Right cardiac atrium (tissue), 5 donors: ENCODE measurements around the gene IKZF4. TPM values are rescaled to one million over a fixed set of nuclear protein-coding genes. Genes with fewer than 3 reads are reported as not detected.
"Not testable (repeated sequence)": the region's sequence is repeated elsewhere in the genome, so short reads cannot be mapped to it uniquely, and the experiment has no call there.

Experiments
- ATAC-seq, 2 donors: fragments of 200-7000 bp; cut with Tn5 transposase; one replicate each; pipeline versions ENCODE4 v1.8.0 to v1.9.1; 2020; ENCODE audit warnings: moderate library complexity in 2 of 2, mild to moderate bottlenecking in 1 of 2
- DNase-seq, 3 donors: peaks; one replicate each; pipeline ENCODE4 v3.0.0-alpha.2; 2020
- H3K27ac ChIP-seq: one replicate; pipeline ENCODE4 v1.5.1; 2013; ENCODE audit warnings: mild to moderate bottlenecking, low read length, control low read depth, moderate library complexity
- H3K27me3 ChIP-seq: one replicate; pipeline ENCODE4 v1.6.1; 2013; ENCODE audit not compliant: control insufficient read depth, insufficient read depth
- H3K4me1 ChIP-seq: one replicate; pipeline ENCODE4 v1.6.1; 2013; ENCODE audit warnings: low read length; ENCODE audit not compliant: control insufficient read depth, insufficient read depth
- H3K4me3 ChIP-seq: one replicate; pipeline ENCODE4 v1.5.1; 2013; ENCODE audit warnings: low read length, control low read depth
- H3K9me3 ChIP-seq: one replicate; pipeline ENCODE4 v1.6.1; 2013; ENCODE audit warnings: low read length; ENCODE audit not compliant: control insufficient read depth
- WGBS: extraction: QIAGEN DNeasy Blood & Tissue Kit; methylation state at CpG from one replicate; pipeline ENCODE4 v1.1.7; 2013; 5-methylcytosine and 5-hydroxymethylcytosine counted together
- intact Hi-C, 4 donors: fragments of 100-400 bp; cut with DNase I; formaldehyde crosslinking; loops; one replicate each; pipeline versions ENCODE4 v1.11.0 to v1.14.0; 2022 to 2023
- polyA plus RNA-seq: library from polyadenylated mRNA; stranded (reverse); fragments of 200-250 nt; gene quantifications from one replicate; pipeline ENCODE4 v1.2.3, GENCODE V29; 2013
- total RNA-seq, 4 donors: library from RNA; stranded (reverse); fragmentation: NEBNext Ultra II Directional; extraction: Animal tissue kit (Norgen Biotek cat#: 25700); gene quantifications; one replicate each; pipeline ENCODE4 v1.2.1, GENCODE V29; 2021
- donor health status: healthy with polysubstance abuse.
- donor health status: DM: no; HTN: yes; CAD: no.
- donor health status: DM: no; HTN: no; CAD: no.
- donor health status: DM: no; HTN: yes; CAD: no; lungs with severe emphysema.
- donor health status: DM: yes; HTN: yes; CAD: no.

IKZF4 gene
- total and polyA plus RNA-seq, 5 donors, result 2.7 to 8.7 (median 5.9) TPM

- intact Hi-C loops, result loop anchor here (5.0 to 10.0 kb wide), 3 partner anchors 34 to 46 kb away; partner anchors contain the start of gene SUOX (in 3 of the 4)
- Histone ChIP-seq H3K27me3 (no peaks in the 10 kb centered on the region), H3K9me3 (no peaks in the 10 kb centered on the region), H3K4me1 (peaks cover 2% of the 10 kb centered on the region), H3K4me3 (peak overlapping the region; percentile 58), H3K27ac (peak overlapping the region; percentile 82)
- DNase-seq (no peak), ATAC-seq (no peak)
- WGBS, result 67% methylated on average over 14 of the region's 14 CpGs
Measured at GRCh38 chr12:56040963-56041551, 20.2 kb downstream of the IKZF4 start.

GRCh38 chr12:56041552-56042429, 20.9 kb downstream of the IKZF4 start, which contains the start of gene RPS26:
RPS26 (plus strand) TSS chr12:56041918; CDS start chr12:56042167, 249 bp downstream.
- under 1% methylated on average over 50 of the region's 50 CpGs for WGBS
- Histone ChIP-seq H3K4me3 (peak within 1 kb of the TSS; percentile 58), H3K27me3 (no peaks in the 10 kb centered on the region), H3K9me3 (no peaks in the 10 kb centered on the region), H3K4me1 (peaks cover 2% of the 10 kb centered on the region), H3K27ac (peak within 1 kb of the TSS; percentile 82)
- intact Hi-C loops, result loop anchor here (5.0 to 10.0 kb wide), 3 partner anchors 34 to 47 kb away; partner anchors contain the start of gene SUOX (in 3 of the 4)
- DNase-seq (peak; percentile 97 to 98 (median 98)), ATAC-seq (peak; percentile 96 to 97)

GRCh38 chr12:56042430-56042813, 21.6 kb downstream of the IKZF4 start:
- H3K4me1 ChIP-seq, H3K27me3 ChIP-seq, ATAC-seq, H3K9me3 ChIP-seq, DNase-seq: not testable (repeated sequence)
- Histone ChIP-seq H3K27ac (peak overlapping the region; percentile 56), H3K4me3 (peak overlapping the region; percentile 58)
- WGBS, result 3% methylated on average over 20 of the region's 20 CpGs
- intact Hi-C loops, result loop anchor here (5.0 to 10.0 kb wide), 3 partner anchors 35 to 48 kb away; partner anchors contain the start of gene SUOX (in 3 of the 4)

- peaks cover 2% of the 10 kb centered on the region for H3K4me1 ChIP-seq
- no peaks in the 10 kb centered on the region for H3K27me3 ChIP-seq
- WGBS, result 40% methylated on average over 9 of the region's 9 CpGs
- intact Hi-C loops, result loop anchor here (5.0 to 10.0 kb wide), 3 partner anchors 36 to 48 kb away; partner anchors contain the start of gene SUOX (in 3 of the 4)
- DNase-seq (no peak), ATAC-seq (no peak)
- H3K9me3 ChIP-seq, result no peaks in the 10 kb centered on the region
- peak overlapping the region; percentile 58 for H3K4me3 ChIP-seq
- no peak overlapping the region for H3K27ac ChIP-seq
Measured at GRCh38 chr12:56042843-56043242, 22.0 kb downstream of the IKZF4 start.

- WGBS, result 82% methylated on average over 9 of the region's 9 CpGs
- intact Hi-C loops, result loop anchor here in 1 of 4 donors (10.0 kb wide), 1 partner anchor 51 kb away; the partner anchor contains the start of gene SUOX
- no peak for ATAC-seq
Measured at GRCh38 chr12:56046027-56046780, 25.4 kb downstream of the IKZF4 start.

GRCh38 chr12:56053407-56053893, 32.6 kb downstream of the IKZF4 start:
- 78% methylated on average over 6 of the region's 6 CpGs for WGBS
- H3K27ac ChIP-seq, result no peak overlapping the region
- ATAC-seq (no peak), DNase-seq (no peak)
- H3K4me3 ChIP-seq, result no peak overlapping the region
- intact Hi-C loops, result no loop called here
- no peaks in the 10 kb centered on the region for H3K9me3 ChIP-seq
- no peaks in the 10 kb centered on the region for H3K4me1 ChIP-seq
- H3K27me3 ChIP-seq, result no peaks in the 10 kb centered on the region

More at GRCh38 chr12:56046027-56046780, 25.4 kb downstream of the IKZF4 start:
- Histone ChIP-seq H3K9me3 (no peaks in the 10 kb centered on the region), H3K4me1 (peaks cover 2% of the 10 kb centered on the region), H3K4me3 (no peak overlapping the region), H3K27me3 (no peaks in the 10 kb centered on the region), H3K27ac (no peak overlapping the region)
- no peak for DNase-seq

- H3K4me3 ChIP-seq, H3K27ac ChIP-seq, H3K27me3 ChIP-seq, H3K9me3 ChIP-seq, DNase-seq, intact Hi-C loops, ATAC-seq, H3K4me1 ChIP-seq: not testable (repeated sequence)
- WGBS, result 94% methylated on average over 8 of the region's 8 CpGs
Measured at GRCh38 chr12:56059964-56060363, 39.1 kb downstream of the IKZF4 start.

- Histone ChIP-seq H3K4me1 (no peaks in the 10 kb centered on the region), H3K27ac (no peak overlapping the region), H3K9me3 (no peaks in the 10 kb centered on the region), H3K4me3 (no peak overlapping the region), H3K27me3 (no peaks in the 10 kb centered on the region)
- WGBS, result 69% methylated on average over 5 of the region's 5 CpGs
- intact Hi-C loops, result no loop called here
- no peak for DNase-seq
- no peak for ATAC-seq
Measured at GRCh38 chr12:56061982-56062381, 41.1 kb downstream of the IKZF4 start.

- DNase-seq (no peak), ATAC-seq (no peak)
- Histone ChIP-seq H3K27me3 (no peaks in the 10 kb centered on the region), H3K4me3 (no peak overlapping the region), H3K9me3 (no peaks in the 10 kb centered on the region), H3K27ac (no peak overlapping the region), H3K4me1 (no peaks in the 10 kb centered on the region)
- intact Hi-C loops, result no loop called here
Measured at GRCh38 chr12:56062996-56063395, 42.2 kb downstream of the IKZF4 start.

- intact Hi-C loops, result no loop called here
- DNase-seq (no peak), ATAC-seq (no peak)
- 75% methylated on average over 4 of the region's 4 CpGs for whole genome bisulfite sequencing
- Histone ChIP-seq H3K27ac (no peak overlapping the region), H3K4me1 (no peaks in the 10 kb centered on the region), H3K9me3 (no peaks in the 10 kb centered on the region), H3K4me3 (no peak overlapping the region), H3K27me3 (no peaks in the 10 kb centered on the region)
Measured at GRCh38 chr12:56071648-56072047, 50.8 kb downstream of the IKZF4 start.
